GM18511 (cell line): ENCODE measurements around the gene MAVS.

Experiments used
- ATAC-seq: cut with Tn5 transposase; IDR thresholded peaks from one replicate; pipeline ENCODE4 v1.9.1; 2021; ENCODE audit warnings: mild to moderate bottlenecking, moderate library complexity; ENCODE audit not compliant: unreplicated experiment

MAVS gene

GRCh38 chr20:3846740-3847428 lies at the start of gene MAVS:
Gene MAVS, plus strand, starts transcription at chr20:3846834. Its CDS starts 7,791 bp downstream, at chr20:3854625.
- peak; percentile 94 for ATAC-seq

GRCh38 chr20:3797226-3797545 lies 49.4 kb upstream of the MAVS start:
- no peak for ATAC-seq

GRCh38 chr20:3797592-3798372 lies 48.9 kb upstream of the MAVS start:
- ATAC-seq, result no peak

- no peak for ATAC-seq
Observed at GRCh38 chr20:3798373-3798768, 48.3 kb upstream of the MAVS start.

GRCh38 chr20:3798908-3799248 lies 47.8 kb upstream of the MAVS start:
- ATAC-seq, result no peak

- ATAC-seq, result no peak
Observed at GRCh38 chr20:3800256-3800877, 46.3 kb upstream of the MAVS start.

GRCh38 chr20:3800878-3801260 lies 45.8 kb upstream of the MAVS start:
- no peak for ATAC-seq

- ATAC-seq, result no peak
Observed at GRCh38 chr20:3801299-3801698, 45.3 kb upstream of the MAVS start.

- no peak for ATAC-seq
Observed at GRCh38 chr20:3801846-3802245, 44.8 kb upstream of the MAVS start.

- no peak for ATAC-seq
Observed at GRCh38 chr20:3802524-3803239, 44.0 kb upstream of the MAVS start.

GRCh38 chr20:3803289-3803688 lies 43.3 kb upstream of the MAVS start:
- ATAC-seq, result no peak

- ATAC-seq, result no peak
Observed at GRCh38 chr20:3803854-3804253, 42.8 kb upstream of the MAVS start.

- no peak for ATAC-seq
Observed at GRCh38 chr20:3804254-3804751, 42.3 kb upstream of the MAVS start.

- no peak for ATAC-seq
Observed at GRCh38 chr20:3804781-3805180, 41.9 kb upstream of the MAVS start.

GRCh38 chr20:3808544-3808943 lies 38.1 kb upstream of the MAVS start:
- ATAC-seq, result no peak

- peak; percentile 87 for ATAC-seq
Observed at GRCh38 chr20:3811467-3812258, 35.0 kb upstream of the MAVS start.

GRCh38 chr20:3812259-3812681 lies 34.4 kb upstream of the MAVS start:
- ATAC-seq, result no peak

GRCh38 chr20:3812975-3813847 lies 33.4 kb upstream of the MAVS start:
- ATAC-seq, result no peak

GRCh38 chr20:3813848-3814581 lies 32.6 kb upstream of the MAVS start:
- no peak for ATAC-seq
